Stimulated activated CD4-positive, alpha-beta T cell treated with anti-CD3 and anti-CD28 coated beads, Interleukin-1b, Interleukin-23, amount 100 ng/mL, for 1 hour (primary cell): ENCODE data around the gene OR10H3.
"Not testable (repeated sequence)": the region's sequence is repeated elsewhere in the genome, so short reads cannot be mapped to it uniquely, and the experiment has no call there.

Source experiments
- DNase-seq, 2 donors: peaks; one replicate each; pipeline ENCODE4 v3.0.0-alpha.2; 2020; ENCODE audit warnings: low read depth in 2 of 2

OR10H3 gene, protein sequence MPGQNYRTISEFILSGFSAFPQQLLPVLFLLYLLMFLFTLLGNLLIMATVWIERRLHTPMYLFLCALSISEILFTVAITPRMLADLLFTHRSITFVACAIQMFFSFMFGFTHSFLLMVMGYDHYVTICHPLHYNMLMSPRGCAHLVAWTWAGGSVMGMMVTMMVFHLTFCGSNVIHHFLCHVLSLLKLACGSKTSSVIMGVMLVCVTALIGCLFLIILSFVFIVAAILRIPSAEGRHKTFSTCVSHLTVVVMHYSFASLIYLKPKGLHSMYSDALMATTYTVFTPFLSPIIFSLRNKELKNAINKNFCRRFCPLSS

DNA sequence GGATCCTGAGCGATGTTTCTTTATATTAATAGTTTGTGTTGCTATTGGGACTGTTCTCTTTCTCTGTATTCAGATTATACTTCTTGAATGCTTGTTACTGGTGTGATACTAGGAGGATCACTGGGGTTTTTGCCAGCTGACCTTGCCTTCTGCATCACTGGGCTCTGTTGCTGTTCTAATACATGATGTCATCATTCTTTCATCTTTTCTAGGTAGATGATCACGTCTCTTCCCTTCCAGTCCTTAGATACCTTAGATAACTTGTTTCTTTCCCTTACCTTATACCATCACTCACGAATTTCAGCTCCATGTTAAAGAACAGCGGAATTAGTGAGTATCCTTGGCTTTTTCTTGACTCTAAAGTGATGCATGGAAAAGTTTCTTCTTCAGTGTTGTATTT is at the start of gene OR10H3:
Gene OR10H3, plus strand, starts transcription at position 264 of the 400 bp plus-strand sequence. CDS start 3,408 bp downstream, outside the sequence.
- no peak for DNase-seq

DNA sequence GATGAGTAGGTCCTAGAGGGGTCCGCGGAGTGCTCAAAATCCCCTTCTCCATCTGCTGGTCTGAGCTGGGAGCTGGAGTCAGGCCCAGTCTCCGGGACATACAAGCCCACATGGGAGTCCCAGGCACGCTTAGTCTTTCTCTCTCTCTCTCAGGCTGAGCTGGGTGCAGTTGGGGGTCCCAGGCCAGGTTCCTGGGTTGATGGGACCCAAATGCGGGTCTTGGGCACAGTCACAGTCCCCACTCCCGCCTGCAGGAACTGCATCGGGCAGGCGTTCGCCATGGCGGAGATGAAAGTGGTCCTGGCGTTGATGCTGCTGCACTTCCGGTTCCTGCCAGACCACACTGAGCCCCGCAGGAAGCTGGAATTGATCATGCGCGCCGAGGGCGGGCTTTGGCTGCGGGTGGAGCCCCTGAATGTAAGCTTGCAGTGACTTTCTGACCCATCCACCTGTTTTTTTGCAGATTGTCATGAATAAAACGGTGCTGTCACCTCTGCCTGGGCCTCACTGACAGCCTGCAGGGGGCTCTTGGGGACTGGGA is 41.1 kb upstream of the OR10H3 start:
- DNase-seq, result no peak

DNA sequence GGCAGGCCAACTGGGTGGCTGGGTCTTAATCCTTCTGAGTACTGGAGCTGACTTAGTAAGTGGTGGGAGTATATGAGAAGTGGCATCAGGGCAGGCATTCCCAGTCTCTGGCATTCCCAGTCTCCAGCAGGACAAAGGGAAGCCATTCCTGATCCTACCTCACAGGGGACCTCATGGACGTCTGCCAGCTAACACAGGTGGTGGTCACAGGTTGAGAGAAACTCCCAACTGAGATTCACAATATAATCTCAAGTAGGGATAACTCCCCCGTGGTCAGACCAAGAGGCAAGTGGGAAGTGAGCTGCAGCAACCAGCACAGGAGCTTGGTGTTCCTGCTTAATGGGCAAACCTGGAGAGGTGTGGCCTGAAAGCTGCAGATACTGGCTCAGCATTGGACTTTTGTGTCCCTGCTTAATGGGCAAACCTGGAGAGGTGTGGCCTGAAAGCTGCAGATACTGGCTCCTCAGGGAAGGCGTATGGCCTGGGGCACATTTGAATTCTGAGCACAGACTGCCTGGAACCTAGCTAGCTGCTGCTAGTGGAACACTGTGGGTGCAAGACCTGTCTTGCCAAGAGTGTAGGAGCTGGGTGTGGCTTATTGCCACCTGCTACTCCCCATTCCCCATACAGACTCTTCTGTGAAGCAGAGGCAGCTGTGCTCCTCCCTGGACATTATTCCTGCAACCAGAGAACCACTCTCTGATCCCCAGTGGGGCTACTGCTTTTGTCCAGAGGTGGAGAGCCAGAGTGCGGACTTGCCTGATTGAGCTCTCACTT is 35.8 kb upstream of the OR10H3 start:
- no peak for DNase-seq

DNA sequence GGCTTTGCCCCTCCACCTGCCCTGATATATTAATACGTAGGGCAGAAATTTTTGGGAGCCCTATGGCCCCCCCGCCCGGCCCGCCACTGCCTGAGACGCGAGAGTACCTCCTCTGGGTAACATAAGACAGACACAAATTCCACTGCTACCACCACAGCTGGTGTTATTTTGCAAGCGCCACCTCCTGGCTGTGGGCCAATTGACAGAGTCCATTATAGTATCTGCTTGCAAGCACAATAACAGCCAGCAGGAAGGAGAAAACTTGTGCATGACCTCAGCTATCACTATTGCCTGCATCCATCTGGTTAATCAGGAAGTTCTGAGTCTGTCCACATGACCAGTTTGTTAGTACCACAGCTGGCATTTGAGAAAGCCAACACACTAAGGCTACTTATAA is 35.3 kb upstream of the OR10H3 start:
- DNase-seq, result no peak

DNA sequence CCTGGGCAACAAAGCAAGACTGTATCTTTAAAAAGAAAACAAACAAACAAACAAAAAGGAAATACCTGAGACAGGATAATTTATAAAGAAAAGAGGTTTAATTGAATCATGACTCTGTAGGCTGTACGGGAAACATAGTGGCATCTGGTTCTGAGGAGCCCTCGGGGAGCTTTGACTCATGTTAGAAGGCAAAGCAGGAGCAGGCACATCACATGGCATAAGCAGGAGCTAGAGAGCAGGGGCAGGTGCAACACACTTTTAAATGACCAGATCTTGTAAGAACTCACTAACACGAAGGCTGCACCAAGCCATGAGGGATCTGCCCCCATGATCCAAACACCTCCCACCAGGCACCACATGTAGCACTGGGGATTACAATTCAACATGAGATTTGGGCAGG is 23.1 kb upstream of the OR10H3 start:
- DNase-seq, result no peak

DNA sequence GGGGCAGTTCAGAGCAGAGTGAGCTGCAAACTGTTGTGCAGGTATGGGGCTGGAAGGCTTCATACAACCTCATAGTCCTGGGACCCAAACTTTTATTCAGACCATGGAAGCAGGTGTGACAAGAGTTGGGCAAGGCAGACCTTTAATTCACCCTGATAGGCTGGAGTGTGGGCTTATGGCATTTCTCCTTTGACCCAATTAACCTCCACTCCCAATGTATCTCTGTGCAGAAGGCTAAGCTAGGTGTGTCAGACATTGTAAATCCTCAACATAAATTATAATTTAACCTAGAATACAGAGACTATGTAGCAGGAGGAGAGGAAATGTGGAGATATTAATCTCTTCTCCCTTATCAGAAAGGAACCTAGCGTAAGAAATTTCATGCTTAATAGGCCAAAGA is 22.1 kb upstream of the OR10H3 start:
- no peak for DNase-seq

DNA sequence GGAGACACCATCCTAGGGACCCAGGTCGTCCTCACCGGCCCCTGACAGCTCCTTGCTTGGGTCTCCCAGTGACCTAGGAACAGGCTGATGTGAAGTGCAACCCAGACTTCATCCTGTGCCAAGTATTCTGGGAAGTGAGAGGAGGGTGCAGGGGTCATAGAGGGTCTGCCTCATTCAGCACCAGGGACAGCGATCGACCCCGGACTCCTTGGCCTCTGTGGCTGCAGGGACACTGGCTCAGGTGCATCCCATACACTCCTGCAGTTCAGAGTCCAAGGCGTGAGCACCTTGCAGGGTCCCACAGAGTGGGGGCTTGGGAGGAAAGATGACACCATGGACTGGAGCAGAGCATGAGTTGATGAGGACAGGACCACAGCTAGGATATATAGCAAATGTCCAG is 20.0 kb upstream of the OR10H3 start:
- no peak for DNase-seq

DNA sequence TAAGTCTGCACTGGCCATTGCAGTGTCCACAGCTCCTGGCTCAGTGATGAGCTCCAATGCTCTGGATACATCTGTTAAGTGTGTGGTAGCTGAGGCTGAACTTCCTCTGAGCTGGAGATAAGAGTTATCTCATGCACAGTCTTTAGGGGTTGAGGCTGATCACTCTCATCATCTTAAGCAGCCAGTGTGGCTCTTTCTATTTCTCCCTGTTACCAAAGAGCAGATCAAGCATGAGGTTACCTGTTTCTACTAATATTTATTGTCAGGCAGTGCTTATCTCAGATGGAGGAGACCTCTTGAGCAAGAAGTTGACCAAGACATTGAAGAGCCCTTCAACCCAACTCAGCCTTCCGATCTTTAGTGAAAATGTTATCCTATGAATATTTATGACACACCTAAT is 16.5 kb upstream of the OR10H3 start:
- no peak for DNase-seq

DNA sequence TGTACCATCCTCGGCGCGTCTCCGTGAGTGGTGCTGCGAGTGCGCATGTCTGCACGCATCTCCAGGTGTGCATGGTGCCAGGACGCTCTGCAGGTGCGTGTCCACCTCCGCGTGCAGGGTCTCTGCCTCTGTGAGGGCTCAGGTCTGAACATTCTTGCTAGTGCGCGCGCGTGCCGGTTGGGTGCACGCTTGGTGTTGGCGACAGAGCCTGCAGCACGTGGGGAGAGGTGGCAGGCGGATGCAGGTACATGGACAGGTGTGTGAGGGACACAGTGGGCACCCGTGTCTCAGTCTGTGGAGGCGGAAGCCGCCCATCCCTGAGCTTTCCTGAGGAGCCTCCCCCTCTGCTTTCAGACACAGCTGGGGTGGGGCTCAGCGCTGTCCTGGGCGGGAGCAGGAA is 14.8 kb upstream of the OR10H3 start:
- DNase-seq, result no peak

DNA sequence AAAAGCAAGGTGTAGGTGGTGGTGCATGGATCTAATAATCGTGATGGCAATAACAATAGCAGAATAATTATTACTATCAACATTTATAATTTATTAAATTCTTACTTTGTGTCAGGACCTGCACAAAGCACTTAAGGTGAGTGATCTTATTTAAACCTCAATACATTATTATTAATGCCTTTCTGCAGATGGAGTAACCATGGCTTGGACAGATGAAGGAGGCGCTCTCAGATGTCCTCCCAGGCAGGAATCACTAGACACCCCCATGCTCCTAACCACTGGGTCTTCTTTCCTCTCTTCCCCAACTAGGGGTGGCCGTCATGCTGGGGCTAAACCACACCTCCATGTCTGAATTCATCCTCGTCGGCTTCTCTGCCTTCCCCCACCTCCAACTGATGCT is 10.1 kb upstream of the OR10H3 start, which contains the start of gene OR10H2:
Gene OR10H2, plus strand, starts transcription at position 301 of the 400 bp plus-strand sequence. Its CDS starts 20 bp downstream, at position 321.
- no peak for DNase-seq

DNA sequence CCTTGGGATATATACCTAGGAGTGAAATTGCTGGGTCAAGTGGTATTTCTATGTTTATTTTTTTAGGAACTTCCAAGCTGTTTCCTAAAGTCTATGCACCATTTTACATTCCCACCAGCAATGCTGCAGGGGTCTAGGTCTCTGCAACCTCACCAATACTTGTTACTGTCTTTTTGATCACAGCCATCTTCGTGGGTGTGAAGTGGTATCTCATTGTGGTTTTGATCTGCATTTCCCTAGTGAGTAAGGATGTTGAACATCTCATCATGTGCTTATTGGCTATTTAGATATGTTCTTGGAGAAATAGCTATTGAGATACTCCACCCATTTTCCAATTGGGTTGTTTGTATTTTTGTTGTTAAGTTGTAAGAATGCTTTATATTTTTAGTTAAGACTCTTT is 7.2 kb upstream of the OR10H3 start:
- no peak for DNase-seq

DNA sequence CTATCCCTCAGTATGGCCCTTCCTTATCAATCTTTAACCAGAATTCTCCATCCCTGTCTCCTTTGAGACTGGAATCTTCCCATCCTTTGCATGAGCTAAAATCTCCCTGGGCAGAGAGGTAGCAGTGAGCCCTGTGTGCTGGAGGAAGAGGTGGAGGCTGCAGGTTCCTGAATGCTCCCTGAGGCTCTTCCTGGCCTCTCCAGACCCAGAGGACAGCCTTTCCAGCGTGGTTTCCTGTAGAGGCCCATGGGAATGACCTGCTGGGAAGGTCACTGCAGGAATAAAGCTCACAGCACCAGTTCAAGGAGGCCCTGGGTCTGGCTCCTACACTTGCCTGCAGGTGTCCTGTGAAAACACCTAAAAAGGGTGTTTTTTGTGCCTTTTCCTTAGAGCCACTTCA is 5.4 kb upstream of the OR10H3 start:
- no peak for DNase-seq

DNA sequence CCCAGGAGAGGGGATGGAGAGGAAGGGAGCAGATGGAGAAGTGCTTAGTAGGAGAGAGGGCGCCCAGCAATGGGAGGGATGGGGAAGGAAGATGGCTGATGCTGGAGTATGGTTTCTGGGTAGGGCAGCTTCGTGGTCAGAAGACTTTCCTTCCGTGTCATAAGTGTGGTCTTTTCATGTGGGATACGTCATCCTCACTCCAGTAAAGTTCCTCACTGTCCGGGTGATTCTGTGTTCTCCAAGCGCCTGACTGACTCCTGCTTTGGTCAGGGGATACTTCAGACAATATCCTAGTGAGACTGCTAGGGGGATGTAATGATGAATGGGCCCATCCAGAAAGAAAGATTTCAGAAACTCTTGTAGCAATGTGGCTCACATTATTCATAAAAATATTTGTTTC is 3.9 kb upstream of the OR10H3 start:
- no peak for DNase-seq

DNA sequence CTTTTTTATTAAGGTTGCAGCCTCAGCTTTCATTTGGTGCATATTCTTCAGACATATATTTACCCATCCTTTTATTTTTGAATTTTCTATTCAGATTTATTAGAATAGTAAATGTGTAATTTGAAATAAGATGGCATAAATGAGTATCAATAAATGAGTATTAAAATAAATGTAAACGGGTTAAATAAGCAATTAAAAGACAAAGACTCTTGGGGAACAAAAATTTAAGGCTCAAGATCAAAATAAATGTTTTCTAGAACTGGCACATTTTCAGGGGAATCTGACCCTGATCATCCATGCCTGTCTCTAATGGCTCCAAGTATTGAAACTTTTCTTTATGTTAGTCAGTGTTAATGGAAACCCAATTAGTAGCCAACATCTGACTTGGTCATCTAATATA is 3.0 kb downstream of the OR10H3 start:
- no peak for DNase-seq

DNA sequence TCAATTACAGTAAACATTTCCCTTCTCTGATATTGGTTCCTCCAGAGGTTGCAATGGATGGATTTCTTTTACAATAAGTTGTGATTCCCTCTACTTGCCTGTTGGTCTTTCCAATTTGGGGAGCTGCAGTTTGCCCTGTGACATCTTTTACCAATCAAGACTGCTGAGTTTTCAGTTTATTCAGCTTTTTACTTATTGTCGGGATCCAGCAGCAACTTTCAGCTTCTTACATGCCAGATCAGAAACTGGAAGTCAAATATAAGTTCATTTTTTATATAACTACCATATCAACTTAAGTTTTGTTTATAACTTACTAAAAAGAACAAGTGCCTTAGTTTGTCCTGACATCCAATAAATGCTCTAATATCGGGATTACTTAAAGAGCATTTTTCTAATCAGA is 10.5 kb downstream of the OR10H3 start:
- no peak for DNase-seq

DNA sequence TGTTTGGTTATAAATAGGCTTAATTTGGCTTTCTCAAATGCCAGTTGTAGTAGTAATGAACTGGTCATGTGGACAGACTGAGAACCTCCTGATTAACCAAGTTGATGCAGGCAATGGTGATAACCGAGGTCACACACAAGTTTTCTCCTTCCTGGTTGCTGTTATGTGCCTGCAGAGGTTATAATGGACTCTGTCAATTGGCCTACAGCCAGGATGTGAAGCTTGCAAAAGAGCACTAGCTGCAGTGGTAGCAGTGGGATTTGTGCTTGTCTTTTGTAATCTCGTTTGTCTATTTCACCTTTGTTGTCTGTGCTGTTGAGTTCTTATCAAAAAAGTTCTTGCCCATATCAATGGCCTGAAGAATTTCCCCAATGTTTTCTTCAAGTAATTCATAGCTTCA is 20.6 kb downstream of the OR10H3 start:
- no peak for DNase-seq

DNA sequence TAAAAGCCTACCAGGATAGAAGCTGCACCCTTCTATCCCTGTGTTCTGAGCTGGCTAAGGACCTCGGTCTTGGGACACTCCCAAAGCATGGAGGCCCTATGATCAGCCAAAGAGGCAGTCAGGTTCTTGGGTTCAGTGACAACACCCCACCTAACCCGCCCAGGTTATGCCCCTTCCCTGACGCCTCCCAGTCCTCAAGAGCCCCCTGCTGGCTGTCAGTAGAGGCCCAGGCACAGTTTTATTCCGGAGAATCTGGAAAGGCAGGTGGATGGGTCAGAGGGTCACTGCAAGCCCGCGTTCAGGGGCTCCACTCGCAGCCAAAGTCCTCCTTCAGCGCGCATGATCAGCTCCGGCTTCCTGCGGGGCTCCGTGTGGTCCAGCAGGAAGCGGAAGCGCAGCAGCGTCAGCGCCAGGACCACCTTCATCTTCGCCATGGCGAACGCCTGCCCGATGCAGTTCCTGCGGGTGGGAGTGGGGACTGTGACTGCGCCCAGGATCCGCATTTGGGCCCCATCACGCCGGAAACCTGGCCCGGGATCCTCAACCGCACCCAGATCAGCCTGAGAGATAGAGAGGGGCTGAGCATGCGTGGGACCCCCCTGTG is 22.3 kb downstream of the OR10H3 start:
- no peak for DNase-seq

DNA sequence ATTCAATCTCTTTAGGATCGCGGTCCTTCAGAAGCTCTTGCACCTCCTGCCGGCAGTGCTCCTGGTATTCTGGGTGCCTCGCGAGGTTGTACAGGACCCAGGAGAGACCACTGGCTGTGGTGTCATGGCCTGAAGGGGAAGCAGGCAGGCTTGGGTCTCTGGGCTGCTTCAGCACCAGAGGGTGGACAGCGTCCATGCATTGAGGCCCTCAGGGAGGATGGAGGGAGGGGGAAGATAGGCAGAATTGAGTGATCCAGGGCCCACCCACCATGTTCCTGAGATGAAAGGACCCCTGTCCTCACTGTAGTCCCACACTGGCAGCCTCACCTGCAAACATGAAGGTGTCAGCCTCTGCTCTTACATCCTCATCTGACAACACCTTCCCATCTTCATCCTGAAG is 31.8 kb downstream of the OR10H3 start:
- no peak for DNase-seq

DNA sequence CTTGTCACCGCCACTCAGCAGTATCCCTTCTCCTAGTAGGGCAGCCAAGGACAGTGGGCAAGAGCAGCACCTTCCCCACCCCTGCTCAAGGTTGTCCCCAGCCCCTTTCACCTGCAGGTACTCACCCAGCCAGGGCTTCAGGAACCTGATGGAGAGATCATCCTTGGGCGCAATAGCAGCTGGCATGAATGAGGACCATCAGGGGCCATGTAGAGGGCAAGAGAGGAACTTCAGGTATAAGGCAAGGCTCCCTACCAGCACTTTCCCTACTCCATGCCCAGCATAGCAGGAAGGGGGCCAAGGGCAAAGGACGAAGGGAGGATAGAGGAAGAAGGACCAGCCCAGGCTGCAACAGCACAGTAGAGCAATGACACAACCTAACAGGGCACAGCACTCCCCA is 36.4 kb downstream of the OR10H3 start:
- not testable (repeated sequence) for DNase-seq

DNA sequence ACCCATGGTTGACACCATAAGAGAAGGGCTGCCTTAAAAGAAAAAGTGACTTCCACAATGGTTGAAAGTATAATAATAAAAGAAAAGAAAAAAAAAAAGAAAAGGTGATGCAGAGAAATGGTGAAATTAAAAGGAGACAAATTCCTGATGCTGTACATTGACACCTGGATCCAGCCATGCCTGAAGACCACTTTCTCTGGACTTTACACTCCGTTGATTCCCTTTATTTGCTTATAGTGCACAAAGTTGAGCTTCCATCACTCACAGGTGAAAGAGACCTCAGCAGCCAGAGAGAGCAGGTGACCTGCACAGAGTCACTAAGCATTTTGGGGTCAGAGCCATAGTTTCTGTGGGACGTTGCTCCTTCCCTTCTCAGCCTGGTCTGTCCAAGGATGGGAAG is 37.5 kb downstream of the OR10H3 start:
- no peak for DNase-seq

DNA sequence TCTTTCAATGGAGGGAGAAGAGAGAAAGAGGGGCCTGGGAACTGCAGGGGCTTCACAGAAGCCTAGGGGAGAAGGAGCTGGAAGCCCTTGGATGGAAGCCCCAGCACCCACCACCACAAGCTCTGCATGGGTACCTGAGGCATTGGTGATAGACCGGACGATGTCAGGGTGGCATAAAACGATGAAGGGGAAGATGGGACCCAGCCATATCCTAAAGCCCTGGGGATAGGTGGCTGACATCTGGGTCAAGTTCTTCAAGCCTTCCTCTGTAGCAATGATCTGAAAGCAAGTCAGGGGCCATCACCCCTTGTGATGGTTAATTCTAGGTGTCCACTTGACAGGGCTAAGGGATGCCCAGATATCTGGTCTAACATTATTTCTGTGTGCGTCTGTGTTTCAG is 38.5 kb downstream of the OR10H3 start:
- DNase-seq, result no peak
